IMR-90 (cell line): ENCODE data around the gene PRAF2. TPM values are rescaled to one million over a fixed set of nuclear protein-coding genes. Genes with fewer than 3 reads are reported as not detected.

Experiments used
- ATAC-seq: fragments of 200-7000 bp; cut with Tn5 transposase; 2 replicates; pipeline ENCODE4 v1.9.1; 2020; ENCODE audit warnings: low read depth, mild to moderate bottlenecking, moderate library complexity
- BruUV-seq: library from RNA; stranded (reverse); fragments of 400-500 nt; replicated peaks from 2 replicates; lab custom pipeline; 2021; lab: Mats Ljungman, UMichigan
- CTCF ChIA-PET: fragments of 300-600 bp; formaldehyde crosslinking; extraction: SDS; loops from one replicate; lab custom pipeline; 2021; ENCODE audit warnings: antibody characterized with exemption; lab: Yijun Ruan, JAX
- POLR2A ChIA-PET: fragments of 300-600 bp; sonication (Branson Sonifier 250); formaldehyde crosslinking; loops from one replicate; lab custom pipeline; 2022; ENCODE audit warnings: antibody characterized with exemption; ENCODE audit not compliant: unreplicated experiment; lab: Charles Lee
- DNase-seq: peaks from one replicate; pipeline ENCODE4 v3.0.0; 2013
- H2AFZ ChIP-seq: replicated peaks from 2 replicates; pipeline ENCODE3; 2013; ENCODE audit warnings: low read length, mild to moderate bottlenecking; ENCODE audit not compliant: poor library complexity
- H2AK5ac ChIP-seq: 2 replicates; pipeline ENCODE4 v1.6.1; 2013; ENCODE audit warnings: low read depth, low read length, inconsistent platforms
- H2AK9ac ChIP-seq: replicated peaks from 2 replicates; pipeline ENCODE3; 2013; ENCODE audit warnings: mild to moderate bottlenecking, low read depth, low read length, moderate library complexity; ENCODE audit not compliant: poor library complexity
- H2BK120ac ChIP-seq: 2 replicates; pipeline ENCODE4 v1.6.1; 2013; ENCODE audit warnings: low read depth, low read length, inconsistent platforms
- H2BK15ac ChIP-seq: 3 replicates; pipeline ENCODE4 v1.6.1; 2013; ENCODE audit warnings: low read depth, low read length, inconsistent platforms
- H2BK20ac ChIP-seq: 2 replicates; pipeline ENCODE4 v1.6.1; 2013; ENCODE audit warnings: low read depth, mild to moderate bottlenecking, inconsistent platforms, low read length, moderate library complexity
- H2BK5ac ChIP-seq: 2 replicates; pipeline ENCODE4 v1.6.1; 2013; ENCODE audit warnings: mild to moderate bottlenecking, low read depth, low read length, inconsistent platforms; ENCODE audit not compliant: poor library complexity, severe bottlenecking
- H3K14ac ChIP-seq: replicated peaks from 2 replicates; pipeline ENCODE4 v1.6.1; 2013; ENCODE audit warnings: low read depth, low read length, inconsistent platforms
- H3K18ac ChIP-seq: 2 replicates; pipeline ENCODE4 v1.6.1; 2013; ENCODE audit warnings: low read depth, low read length, control low read depth
- H3K23ac ChIP-seq: 2 replicates; pipeline ENCODE4 v1.6.1; 2013; ENCODE audit warnings: low read depth, low read length, inconsistent platforms
- H3K27ac ChIP-seq: 2 replicates; pipeline ENCODE4 v1.5.1; 2013; ENCODE audit warnings: mild to moderate bottlenecking, control low read depth, low read length; ENCODE audit not compliant: insufficient read depth
- H3K27me3 ChIP-seq: 2 replicates; pipeline ENCODE4 v1.6.1; 2013; ENCODE audit warnings: low read length; ENCODE audit not compliant: control insufficient read depth, insufficient read depth
- H3K36me3 ChIP-seq: 2 replicates; pipeline ENCODE4 v1.6.1; 2013; ENCODE audit warnings: low read length, mixed read lengths; ENCODE audit not compliant: control insufficient read depth, insufficient read depth
- H3K4ac ChIP-seq: 2 replicates; pipeline ENCODE4 v1.6.1; 2013; ENCODE audit warnings: low read depth, low read length, inconsistent platforms
- H3K4me1 ChIP-seq: 2 replicates; pipeline ENCODE4 v1.6.1; 2013; ENCODE audit warnings: low read length, mixed read lengths; ENCODE audit not compliant: control insufficient read depth, insufficient read depth
- H3K4me2 ChIP-seq: 2 replicates; pipeline ENCODE4 v1.6.1; 2013; ENCODE audit warnings: low read depth, mild to moderate bottlenecking, control low read depth, low read length, moderate library complexity
- H3K4me3 ChIP-seq: 2 replicates; pipeline ENCODE4 v1.5.1; 2013; ENCODE audit warnings: low read depth, mild to moderate bottlenecking, control low read depth, low read length, moderate library complexity; ENCODE audit not compliant: insufficient read depth
- H3K56ac ChIP-seq: 2 replicates; pipeline ENCODE4 v1.6.1; 2013; ENCODE audit warnings: low read length, inconsistent platforms; ENCODE audit not compliant: insufficient read depth; ENCODE audit errors: extremely low read depth
- H3K79me1 ChIP-seq, 2 experiments: 2 replicates each; pipeline ENCODE4 v1.6.1; 2013; ENCODE audit warnings: low read length in 2 of 2, inconsistent platforms in 1 of 2, low read depth in 1 of 2
- H3K9ac ChIP-seq: 2 replicates; pipeline ENCODE4 v1.6.1; 2013; ENCODE audit warnings: low read depth, low read length, control low read depth
- H3K9me1 ChIP-seq: 2 replicates; pipeline ENCODE4 v1.6.1; 2013; ENCODE audit warnings: low read length, inconsistent platforms; ENCODE audit not compliant: insufficient read depth
- H3K9me3 ChIP-seq: 2 replicates; pipeline ENCODE4 v1.6.1; 2013; ENCODE audit warnings: low read length; ENCODE audit not compliant: control insufficient read depth, insufficient read depth
- H4K20me1 ChIP-seq: 2 replicates; pipeline ENCODE4 v1.6.1; 2013; ENCODE audit warnings: low read length, inconsistent platforms; ENCODE audit not compliant: insufficient read depth
- H4K5ac ChIP-seq: 2 replicates; pipeline ENCODE4 v1.6.1; 2013; ENCODE audit warnings: mild to moderate bottlenecking, low read depth, low read length, control low read depth
- H4K8ac ChIP-seq, 2 experiments: 2 replicates each; pipeline ENCODE4 v1.6.1; 2013; ENCODE audit warnings: low read depth in 2 of 2, low read length in 2 of 2, control low read depth in 1 of 2, inconsistent platforms in 1 of 2
- H4K91ac ChIP-seq: 2 replicates; pipeline ENCODE4 v1.6.1; 2013; ENCODE audit warnings: low read depth, low read length, inconsistent platforms; ENCODE audit not compliant: insufficient read depth
- CHD1 ChIP-seq: IDR thresholded peaks from 2 replicates; pipeline ENCODE4 v1.6.1; 2012; ENCODE audit warnings: low read depth, low read length, improper control_type of control experiment
- CTCF ChIP-seq: conservative IDR thresholded peaks from 2 replicates; pipeline ENCODE4 v1.5.1; 2012; ENCODE audit warnings: mild to moderate bottlenecking, low read depth, low read length, improper control_type of control experiment
- MAZ ChIP-seq: IDR thresholded peaks from 2 replicates; pipeline ENCODE4 v1.6.1; 2012; ENCODE audit warnings: low read depth, mild to moderate bottlenecking, low read length, improper control_type of control experiment, moderate library complexity, borderline replicate concordance
- POLR2A ChIP-seq: IDR thresholded peaks from 2 replicates; pipeline ENCODE4 v1.6.1; 2012; ENCODE audit warnings: mild to moderate bottlenecking, low read depth, low read length
- SMC3 ChIP-seq: fragments of 150-350 bp; IDR thresholded peaks from 2 replicates; pipeline ENCODE4 v1.6.1; 2016; ENCODE audit warnings: low read depth, mild to moderate bottlenecking, antibody characterized with exemption, low read length, moderate library complexity
- USF2 ChIP-seq: fragments of 150-350 bp; IDR thresholded peaks from 2 replicates; pipeline ENCODE4 v1.6.1; 2017; ENCODE audit warnings: mild to moderate bottlenecking, antibody characterized with exemption, low read length, low read depth
- WGBS, 2 experiments: methylation state at CpG; one replicate each; pipeline versions ENCODE4 v1.1.5 to v1.1.7; 2013; ENCODE audit warnings: missing lambda C conversion rate in 2 of 2; ENCODE audit not compliant: insufficient read length in 1 of 2; ENCODE audit errors: extremely low coverage in 2 of 2; 5-methylcytosine and 5-hydroxymethylcytosine counted together
- dilution Hi-C: fragments of 300-500 bp; cut with HindIII; formaldehyde crosslinking; loops from one replicate; pipeline ENCODE4 v1.14.3; 2018; ENCODE audit warnings: low sequenced_read_pairs; ENCODE audit not compliant: unreplicated experiment
- in situ Hi-C: fragments of 300-500 bp; cut with MboI; formaldehyde crosslinking; loops from 3 replicates; pipeline ENCODE4 v1.14.3; 2019; ENCODE audit warnings: low sequenced_read_pairs, inconsistent platforms, mixed read lengths
- intact Hi-C: fragments of 100-400 bp; cut with micrococcal nuclease; formaldehyde crosslinking; loops from 2 replicates; pipeline ENCODE4 v1.10.0; 2022
- polyA plus RNA-seq, 3 experiments: library from polyadenylated mRNA; depleted of rRNA; stranded (reverse); fragments of >200 nt; gene quantifications; 2 replicates each; pipeline ENCODE4 v1.2.3, GENCODE V29; 2012; ENCODE audit warnings: low replicate concordance in 1 of 3
- total RNA-seq: library from RNA; depleted of rRNA; stranded (reverse); fragments of >200 nt; gene quantifications from 2 replicates; pipeline ENCODE4 v1.2.3, GENCODE V29; 2012

The PRAF2 gene
- total and polyA plus RNA-seq, 2 of the 4 experiments (the other 2 are of a cell fraction): 3.8 to 65.5 TPM

- H3K4ac ChIP-seq: no peak within 1 kb of the TSS
- no peak within 1 kb of the TSS for H3K18ac ChIP-seq
- no peak within 1 kb of the TSS for H2BK5ac ChIP-seq
- H2AK9ac ChIP-seq: no peak within 1 kb of the TSS
- no peak within 1 kb of the TSS for H4K5ac ChIP-seq
- ChIA-PET POLR2A (no interaction called here), CTCF (no interaction called here)
- TF ChIP-seq CTCF: no peak
- no peak for TF ChIP-seq CHD1
- no peak for TF ChIP-seq SMC3
- TF ChIP-seq POLR2A: no peak
- TF ChIP-seq USF2: no peak
- no peak for TF ChIP-seq MAZ
- ATAC-seq (no peak), DNase-seq (no peak)
- intact Hi-C loops (no loop called here), dilution Hi-C loops (no loop called here), in situ Hi-C loops (loop anchor here (25.0 kb wide), 1 partner anchor 96 kb away; the partner anchor contains the start of genes KCND1 and OTUD5)
- H2AK5ac ChIP-seq: no peak within 1 kb of the TSS
- no peak within 1 kb of the TSS for H2BK20ac ChIP-seq
- no peak within 1 kb of the TSS for H2BK120ac ChIP-seq
- no peak within 1 kb of the TSS for H4K8ac ChIP-seq
- no peaks in the 10 kb centered on the region; the same call in 1 of the 2 replicates for H3K36me3 ChIP-seq
- no peak within 1 kb of the TSS for H3K23ac ChIP-seq
- no peak within 1 kb of the TSS for H3K4me2 ChIP-seq
- H3K9ac ChIP-seq: no peak within 1 kb of the TSS
- no peak within 1 kb of the TSS for H2BK15ac ChIP-seq
- H3K79me1 ChIP-seq: peaks cover 4 to 6% of the 10 kb centered on the region in 2 experiments; a peak in 2 of 4 replicates
- H3K4me1 ChIP-seq: no peaks in the 10 kb centered on the region
- 36% methylated on average over 2 of the region's 5 CpGs; no CpG with 5 or more reads in 1 of the 2 experiments for WGBS, 2 experiments
- H3K27me3 ChIP-seq: no peaks in the 10 kb centered on the region
- H4K91ac ChIP-seq: no peak within 1 kb of the TSS
- no peaks in the 10 kb centered on the region; the same call in 1 of the 2 replicates for H3K9me3 ChIP-seq
- H2AFZ ChIP-seq: no peak within 1 kb of the TSS
- H4K20me1 ChIP-seq: no peaks in the 10 kb centered on the region; the same call in 1 of the 2 replicates
- H3K27ac ChIP-seq: no peak within 1 kb of the TSS
- no peaks in the 10 kb centered on the region; the same call in 1 of the 2 replicates for H3K9me1 ChIP-seq
- H3K14ac ChIP-seq: no peak within 1 kb of the TSS
- no peak within 1 kb of the TSS for H3K56ac ChIP-seq
- no TSS peak for BruUV-seq
- no peak within 1 kb of the TSS for H3K4me3 ChIP-seq
Observed at GRCh38 chrX:49058794-49059193, 15.0 kb downstream of the PRAF2 start, which contains the start of gene CCDC120. Gene CCDC120, plus strand, starts transcription at chrX:49058999. Its CDS starts 3,043 bp downstream, at chrX:49062042.
